Activated CD4-positive, alpha-beta T cell treated with anti-CD3 and anti-CD28 coated beads, Interleukin-2, amount 50 U/mL, for 48 hours (primary cell): ENCODE data around the gene FANCD2.
"Not testable (repeated sequence)": the region's sequence is repeated elsewhere in the genome, so short reads cannot be mapped to it uniquely, and the experiment has no call there.

ENCODE experiments used
- DNase-seq, 2 experiments: peaks; one replicate each; pipeline ENCODE4 v3.0.0-alpha.2; 2020

Gene FANCD2

GRCh38 chr3:10015461-10015904 lies 10.8 kb upstream of the FANCD2 start:
- no peak for DNase-seq

GRCh38 chr3:10017636-10018292 lies 8.5 kb upstream of the FANCD2 start:
- peak; percentile 74 to 82 for DNase-seq

GRCh38 chr3:10018806-10019205 lies 7.4 kb upstream of the FANCD2 start:
- DNase-seq = not testable (repeated sequence)

GRCh38 chr3:10019326-10019725 lies 6.9 kb upstream of the FANCD2 start:
- no peak for DNase-seq

GRCh38 chr3:10021856-10022775 lies 4.1 kb upstream of the FANCD2 start:
- no peak for DNase-seq

- DNase-seq = no peak
Measured at GRCh38 chr3:10023587-10024310, 2.5 kb upstream of the FANCD2 start.

GRCh38 chr3:10025205-10026083 lies 793 bp upstream of the FANCD2 start:
- DNase-seq = no peak

- DNase-seq = no peak
Measured at GRCh38 chr3:10041034-10041433, 14.8 kb downstream of the FANCD2 start.

- DNase-seq = no peak
Measured at GRCh38 chr3:10047876-10048275, 21.6 kb downstream of the FANCD2 start.

- not testable (repeated sequence) for DNase-seq
Measured at GRCh38 chr3:10053054-10053453, 26.8 kb downstream of the FANCD2 start.

- DNase-seq = no peak
Measured at GRCh38 chr3:10055097-10055496, 28.9 kb downstream of the FANCD2 start.

- not testable (repeated sequence) for DNase-seq
Measured at GRCh38 chr3:10070077-10070476, 43.8 kb downstream of the FANCD2 start.

GRCh38 chr3:10074666-10075065 lies 48.4 kb downstream of the FANCD2 start:
- no peak for DNase-seq

- DNase-seq = no peak
Measured at GRCh38 chr3:10081871-10082270, 55.6 kb downstream of the FANCD2 start.

GRCh38 chr3:10085738-10086137 lies 59.5 kb downstream of the FANCD2 start:
- DNase-seq = no peak

- DNase-seq = no peak
Measured at GRCh38 chr3:10088256-10088655, 62.0 kb downstream of the FANCD2 start.

GRCh38 chr3:10090179-10090578 lies 63.9 kb downstream of the FANCD2 start:
- DNase-seq = no peak

GRCh38 chr3:10090774-10091173 lies 64.5 kb downstream of the FANCD2 start:
- DNase-seq = not testable (repeated sequence)

GRCh38 chr3:10091387-10091786 lies 65.2 kb downstream of the FANCD2 start:
- DNase-seq = not testable (repeated sequence)

GRCh38 chr3:10093678-10094077 lies 67.4 kb downstream of the FANCD2 start:
- no peak for DNase-seq

GRCh38 chr3:10099041-10099440 lies 72.8 kb downstream of the FANCD2 start:
- DNase-seq = no peak

- no peak for DNase-seq
Measured at GRCh38 chr3:10106919-10107318, 80.7 kb downstream of the FANCD2 start.
